HL-60 (cell line): ENCODE data around the gene SRSF3.

Experiments
- POLR2AphosphoS5 ChIP-seq: IDR thresholded peaks from 2 replicates; pipeline ENCODE4 v1.6.1; 2012; ENCODE audit warnings: low read depth
- TF ChIP-seq, protein P1 (sequence below): IDR thresholded peaks from one replicate; pipeline ENCODE4 v1.5.1; 2011; ENCODE audit warnings: low read length, control low read depth, inconsistent platforms; ENCODE audit not compliant: insufficient read depth
- TF ChIP-seq, protein P2 (sequence below): IDR thresholded peaks from 2 replicates; pipeline ENCODE4 v1.6.1; 2012; ENCODE audit warnings: low read depth; ENCODE audit not compliant: insufficient replicate concordance

DNA sequence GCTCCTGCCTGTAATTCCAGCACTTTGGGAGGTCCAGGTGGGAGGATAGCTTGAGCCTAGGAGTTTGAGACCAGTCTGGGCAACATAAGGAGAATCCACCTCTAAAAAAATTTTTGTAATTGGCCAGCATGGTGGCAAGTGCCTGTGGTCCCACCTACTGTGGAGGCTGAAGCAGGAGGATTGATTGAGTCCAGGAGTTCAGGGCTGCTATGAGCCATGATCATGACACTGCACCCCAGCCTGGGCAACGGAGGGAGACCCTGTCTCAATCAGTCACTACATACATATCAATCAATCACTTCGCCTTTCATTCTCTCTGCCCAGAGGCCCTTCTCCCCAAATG, 45.8 kb upstream of the SRSF3 start:
- TF ChIP-seq, protein P1, sequence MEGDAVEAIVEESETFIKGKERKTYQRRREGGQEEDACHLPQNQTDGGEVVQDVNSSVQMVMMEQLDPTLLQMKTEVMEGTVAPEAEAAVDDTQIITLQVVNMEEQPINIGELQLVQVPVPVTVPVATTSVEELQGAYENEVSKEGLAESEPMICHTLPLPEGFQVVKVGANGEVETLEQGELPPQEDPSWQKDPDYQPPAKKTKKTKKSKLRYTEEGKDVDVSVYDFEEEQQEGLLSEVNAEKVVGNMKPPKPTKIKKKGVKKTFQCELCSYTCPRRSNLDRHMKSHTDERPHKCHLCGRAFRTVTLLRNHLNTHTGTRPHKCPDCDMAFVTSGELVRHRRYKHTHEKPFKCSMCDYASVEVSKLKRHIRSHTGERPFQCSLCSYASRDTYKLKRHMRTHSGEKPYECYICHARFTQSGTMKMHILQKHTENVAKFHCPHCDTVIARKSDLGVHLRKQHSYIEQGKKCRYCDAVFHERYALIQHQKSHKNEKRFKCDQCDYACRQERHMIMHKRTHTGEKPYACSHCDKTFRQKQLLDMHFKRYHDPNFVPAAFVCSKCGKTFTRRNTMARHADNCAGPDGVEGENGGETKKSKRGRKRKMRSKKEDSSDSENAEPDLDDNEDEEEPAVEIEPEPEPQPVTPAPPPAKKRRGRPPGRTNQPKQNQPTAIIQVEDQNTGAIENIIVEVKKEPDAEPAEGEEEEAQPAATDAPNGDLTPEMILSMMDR = no peak
- TF ChIP-seq, protein P2, sequence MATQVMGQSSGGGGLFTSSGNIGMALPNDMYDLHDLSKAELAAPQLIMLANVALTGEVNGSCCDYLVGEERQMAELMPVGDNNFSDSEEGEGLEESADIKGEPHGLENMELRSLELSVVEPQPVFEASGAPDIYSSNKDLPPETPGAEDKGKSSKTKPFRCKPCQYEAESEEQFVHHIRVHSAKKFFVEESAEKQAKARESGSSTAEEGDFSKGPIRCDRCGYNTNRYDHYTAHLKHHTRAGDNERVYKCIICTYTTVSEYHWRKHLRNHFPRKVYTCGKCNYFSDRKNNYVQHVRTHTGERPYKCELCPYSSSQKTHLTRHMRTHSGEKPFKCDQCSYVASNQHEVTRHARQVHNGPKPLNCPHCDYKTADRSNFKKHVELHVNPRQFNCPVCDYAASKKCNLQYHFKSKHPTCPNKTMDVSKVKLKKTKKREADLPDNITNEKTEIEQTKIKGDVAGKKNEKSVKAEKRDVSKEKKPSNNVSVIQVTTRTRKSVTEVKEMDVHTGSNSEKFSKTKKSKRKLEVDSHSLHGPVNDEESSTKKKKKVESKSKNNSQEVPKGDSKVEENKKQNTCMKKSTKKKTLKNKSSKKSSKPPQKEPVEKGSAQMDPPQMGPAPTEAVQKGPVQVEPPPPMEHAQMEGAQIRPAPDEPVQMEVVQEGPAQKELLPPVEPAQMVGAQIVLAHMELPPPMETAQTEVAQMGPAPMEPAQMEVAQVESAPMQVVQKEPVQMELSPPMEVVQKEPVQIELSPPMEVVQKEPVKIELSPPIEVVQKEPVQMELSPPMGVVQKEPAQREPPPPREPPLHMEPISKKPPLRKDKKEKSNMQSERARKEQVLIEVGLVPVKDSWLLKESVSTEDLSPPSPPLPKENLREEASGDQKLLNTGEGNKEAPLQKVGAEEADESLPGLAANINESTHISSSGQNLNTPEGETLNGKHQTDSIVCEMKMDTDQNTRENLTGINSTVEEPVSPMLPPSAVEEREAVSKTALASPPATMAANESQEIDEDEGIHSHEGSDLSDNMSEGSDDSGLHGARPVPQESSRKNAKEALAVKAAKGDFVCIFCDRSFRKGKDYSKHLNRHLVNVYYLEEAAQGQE = no peak
- TF ChIP-seq POLR2AphosphoS5 = no peak
